GM18870 (cell line): ENCODE measurements around the gene PLEK.
"Not testable (repeated sequence)": the region's sequence is repeated elsewhere in the genome, so short reads cannot be mapped to it uniquely, and the experiment has no call there.

Experiments used
- ATAC-seq: cut with Tn5 transposase; IDR thresholded peaks from one replicate; pipeline ENCODE4 v1.9.1; 2021; ENCODE audit warnings: moderate library complexity; ENCODE audit not compliant: unreplicated experiment

Gene PLEK

GRCh38 chr2:68438455-68439303 is 73.6 kb downstream of the PLEK start:
- ATAC-seq: no peak

GRCh38 chr2:68441179-68441993 is 76.3 kb downstream of the PLEK start:
- ATAC-seq: peak; percentile 98

DNA sequence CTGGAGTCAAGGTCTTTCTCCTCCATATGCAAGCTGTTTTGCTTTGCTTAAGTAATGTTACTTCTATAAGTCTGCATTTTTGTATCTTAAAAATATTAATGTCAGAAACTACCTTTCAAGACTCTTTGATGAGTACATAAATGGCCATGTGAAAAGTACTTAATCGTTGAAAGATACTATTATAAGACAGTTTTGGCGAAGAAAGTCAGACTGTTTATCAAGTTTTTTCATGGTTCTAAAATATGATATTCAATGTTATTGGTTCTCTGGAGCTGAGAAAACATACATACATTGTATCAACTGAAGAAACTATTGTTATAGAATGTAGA is 76.9 kb downstream of the PLEK start:
- ATAC-seq: no peak

DNA sequence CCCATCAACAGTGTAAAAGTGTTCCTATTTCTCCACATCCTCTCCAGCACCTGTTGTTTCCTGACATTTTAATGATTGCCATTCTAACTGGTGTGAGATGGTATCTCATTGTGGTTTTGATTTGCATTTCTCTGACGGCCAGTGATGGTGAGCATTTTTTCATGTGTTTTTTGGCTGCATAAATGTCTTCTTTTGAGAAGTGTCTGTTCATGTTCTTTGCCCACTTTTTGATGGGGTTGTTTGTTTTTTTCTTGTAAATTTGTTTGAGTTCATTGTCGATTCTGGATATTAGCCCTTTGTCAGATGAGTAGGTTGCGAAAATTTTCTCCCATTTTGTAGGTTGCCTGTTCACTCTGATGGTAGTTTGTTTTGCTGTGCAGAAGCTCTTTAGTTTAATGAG is 81.3 kb downstream of the PLEK start:
- not testable (repeated sequence) for ATAC-seq
